ENCODE measurements around the gene TMEM17.
A peak's percentile ranks its signal among the peaks of the same experiment; 100 is the strongest.

The TMEM17 gene

DNA sequence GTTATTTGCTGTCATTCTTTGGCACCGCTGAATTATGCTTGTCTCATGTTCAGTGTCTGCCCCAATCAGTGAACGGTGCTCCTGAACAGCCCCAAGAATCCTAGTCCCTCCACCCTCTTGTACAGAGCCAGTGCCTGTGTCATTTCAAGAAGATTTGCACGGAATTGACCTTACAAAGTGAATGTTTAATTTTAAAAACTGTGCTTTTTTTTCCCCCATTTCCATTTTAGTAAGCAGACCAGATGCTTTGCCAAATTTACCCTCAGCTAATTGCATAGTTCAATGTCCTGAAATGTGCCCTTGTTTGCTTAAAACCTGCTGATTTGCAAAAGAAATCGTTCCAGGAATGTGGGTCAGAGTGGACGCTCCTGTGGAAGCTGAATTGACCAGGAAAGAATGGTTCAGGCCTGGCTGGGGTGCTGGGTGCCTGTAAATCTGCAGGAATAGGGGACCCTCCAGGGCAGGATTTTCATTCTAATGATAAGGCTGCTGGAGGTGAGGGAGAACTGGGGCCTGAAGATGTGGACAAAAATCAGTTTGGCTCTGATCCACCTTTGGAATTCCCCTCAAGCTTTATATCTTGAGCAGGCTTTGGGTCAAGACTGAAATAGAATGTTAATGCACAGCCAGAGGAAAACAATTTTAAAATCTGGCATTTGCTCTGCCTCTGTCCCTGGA lies 20.1 kb downstream of the TMEM17 start:
- TF ChIP-seq, protein P1, sequence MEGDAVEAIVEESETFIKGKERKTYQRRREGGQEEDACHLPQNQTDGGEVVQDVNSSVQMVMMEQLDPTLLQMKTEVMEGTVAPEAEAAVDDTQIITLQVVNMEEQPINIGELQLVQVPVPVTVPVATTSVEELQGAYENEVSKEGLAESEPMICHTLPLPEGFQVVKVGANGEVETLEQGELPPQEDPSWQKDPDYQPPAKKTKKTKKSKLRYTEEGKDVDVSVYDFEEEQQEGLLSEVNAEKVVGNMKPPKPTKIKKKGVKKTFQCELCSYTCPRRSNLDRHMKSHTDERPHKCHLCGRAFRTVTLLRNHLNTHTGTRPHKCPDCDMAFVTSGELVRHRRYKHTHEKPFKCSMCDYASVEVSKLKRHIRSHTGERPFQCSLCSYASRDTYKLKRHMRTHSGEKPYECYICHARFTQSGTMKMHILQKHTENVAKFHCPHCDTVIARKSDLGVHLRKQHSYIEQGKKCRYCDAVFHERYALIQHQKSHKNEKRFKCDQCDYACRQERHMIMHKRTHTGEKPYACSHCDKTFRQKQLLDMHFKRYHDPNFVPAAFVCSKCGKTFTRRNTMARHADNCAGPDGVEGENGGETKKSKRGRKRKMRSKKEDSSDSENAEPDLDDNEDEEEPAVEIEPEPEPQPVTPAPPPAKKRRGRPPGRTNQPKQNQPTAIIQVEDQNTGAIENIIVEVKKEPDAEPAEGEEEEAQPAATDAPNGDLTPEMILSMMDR (IDR thresholded peaks at IDR 0.05; ENCODE audit: control insufficient read depth, extremely low read depth, insufficient read depth) = no peak
- H3K4me3 ChIP-seq (ENCODE audit: low read depth, low read length) = no peak overlapping the region
- DNase-seq (ENCODE audit: low read depth) = no peak

DNA sequence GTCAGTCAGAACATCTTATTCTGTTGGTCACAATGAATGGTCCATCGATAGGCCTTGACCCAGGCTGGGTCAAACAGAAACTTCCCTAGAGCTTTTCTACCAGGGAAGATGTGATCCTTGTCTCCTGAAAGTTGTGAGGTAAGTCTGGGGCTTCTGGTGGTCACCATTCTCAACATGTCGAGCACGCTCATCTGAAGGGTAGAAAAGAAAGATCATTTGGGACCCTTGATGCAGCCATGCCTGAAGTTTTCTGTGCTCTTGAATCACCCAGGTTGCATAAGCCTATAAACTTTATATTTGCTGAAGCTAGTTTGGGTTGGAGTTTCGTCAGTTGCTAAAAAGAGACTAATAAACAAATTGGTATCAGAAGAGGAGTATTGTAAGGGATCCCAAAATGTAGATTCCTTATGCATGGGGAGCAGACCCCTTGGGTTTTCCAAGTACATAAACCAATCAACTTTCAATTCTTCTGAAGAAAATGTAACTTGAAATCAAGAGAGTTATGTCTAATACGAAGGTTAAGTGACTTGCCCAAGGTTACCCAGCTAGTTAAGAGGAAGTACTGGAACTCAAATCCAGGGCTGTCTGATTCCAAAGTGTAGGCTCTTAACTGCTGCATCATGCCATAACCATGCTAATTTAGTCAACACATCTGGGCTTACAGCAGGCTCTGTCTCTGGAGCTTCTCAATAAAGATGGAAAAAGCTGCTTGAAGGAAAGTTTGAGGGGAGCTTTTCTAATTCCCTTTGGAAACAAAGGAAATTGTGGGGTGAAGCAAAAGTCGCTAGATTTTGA lies 23.2 kb downstream of the TMEM17 start:
- no peak overlapping the region for H3K4me3 ChIP-seq (ENCODE audit: low read depth, low read length)
- DNase-seq (ENCODE audit: low read depth) = no peak
- TF ChIP-seq, protein P1 (IDR thresholded peaks at IDR 0.05; ENCODE audit: control insufficient read depth, extremely low read depth, insufficient read depth) = no peak

DNA sequence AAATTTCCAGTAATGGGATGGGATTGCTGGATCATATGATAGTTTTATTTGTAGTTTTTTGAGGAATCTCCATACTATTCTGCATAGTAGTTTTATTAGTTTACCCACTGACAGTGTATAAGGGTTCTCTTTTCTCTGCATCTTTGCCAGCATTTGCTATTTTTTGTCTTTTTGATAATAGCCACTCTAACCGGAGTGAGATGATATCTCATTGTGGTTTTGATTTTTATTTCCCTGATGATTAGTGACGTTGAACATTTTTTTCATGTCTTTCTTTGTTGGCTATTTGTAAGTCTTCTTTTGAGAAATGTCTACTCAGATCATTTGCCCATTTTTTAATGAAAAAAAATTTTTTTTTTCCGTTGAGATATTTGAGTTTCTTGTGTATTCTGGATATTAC lies 26.1 kb downstream of the TMEM17 start:
- no peak for DNase-seq (ENCODE audit: low read depth)
- TF ChIP-seq, protein P1 (IDR thresholded peaks at IDR 0.05; ENCODE audit: control insufficient read depth, extremely low read depth, insufficient read depth) = no peak
- H3K4me3 ChIP-seq (ENCODE audit: low read depth, low read length) = no peak overlapping the region

DNA sequence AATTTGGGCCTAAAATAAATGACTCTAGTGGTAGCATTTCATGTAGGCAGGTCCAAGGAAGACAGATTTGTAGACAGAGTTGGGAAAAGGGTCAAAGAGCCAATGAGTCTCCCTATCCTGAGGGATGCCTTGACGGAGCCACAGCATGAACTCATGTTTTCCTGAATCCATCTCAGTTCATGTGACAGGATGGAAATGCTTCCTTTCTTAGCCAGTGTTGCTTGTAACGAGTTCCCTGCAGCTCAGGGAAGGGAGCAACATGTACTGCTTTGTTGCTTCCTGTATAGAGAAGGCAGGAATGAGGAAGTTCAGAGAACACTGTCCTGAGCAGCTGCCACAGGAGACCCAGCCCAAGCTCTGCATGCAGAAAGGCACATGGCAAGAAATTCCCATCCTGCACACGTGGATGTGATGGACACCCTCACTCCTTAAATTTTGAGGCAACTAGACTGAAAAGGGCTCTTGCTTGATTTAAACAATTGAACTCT lies 27.9 kb downstream of the TMEM17 start:
- H3K4me3 ChIP-seq (ENCODE audit: low read depth, low read length) = no peak overlapping the region
- TF ChIP-seq, protein P1 (IDR thresholded peaks at IDR 0.05; ENCODE audit: control insufficient read depth, extremely low read depth, insufficient read depth) = no peak
- DNase-seq (ENCODE audit: low read depth) = peak; percentile 13

DNA sequence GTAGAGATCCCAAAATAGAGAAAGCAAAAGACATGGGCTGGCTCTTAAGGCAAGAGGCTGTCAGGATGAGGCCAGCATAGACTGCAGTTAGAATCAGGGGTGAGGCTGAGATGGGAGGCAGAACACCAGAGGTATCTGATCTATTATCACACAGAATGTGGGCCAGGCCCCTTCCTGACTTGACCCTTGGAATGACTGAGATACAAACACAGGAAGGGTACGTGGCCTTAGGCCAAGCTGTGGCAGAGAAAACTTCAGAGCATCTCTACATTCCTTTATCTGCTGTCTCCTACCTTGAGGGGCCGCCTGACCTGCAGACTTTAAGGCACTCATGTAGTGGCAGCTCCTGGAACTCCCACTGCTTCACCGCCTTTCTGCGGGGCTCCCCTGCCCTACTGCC lies 28.4 kb downstream of the TMEM17 start:
- H3K4me3 ChIP-seq (ENCODE audit: low read depth, low read length) = no peak overlapping the region
- TF ChIP-seq, protein P1 (IDR thresholded peaks at IDR 0.05; ENCODE audit: control insufficient read depth, extremely low read depth, insufficient read depth) = no peak
- no peak for DNase-seq (ENCODE audit: low read depth)

DNA sequence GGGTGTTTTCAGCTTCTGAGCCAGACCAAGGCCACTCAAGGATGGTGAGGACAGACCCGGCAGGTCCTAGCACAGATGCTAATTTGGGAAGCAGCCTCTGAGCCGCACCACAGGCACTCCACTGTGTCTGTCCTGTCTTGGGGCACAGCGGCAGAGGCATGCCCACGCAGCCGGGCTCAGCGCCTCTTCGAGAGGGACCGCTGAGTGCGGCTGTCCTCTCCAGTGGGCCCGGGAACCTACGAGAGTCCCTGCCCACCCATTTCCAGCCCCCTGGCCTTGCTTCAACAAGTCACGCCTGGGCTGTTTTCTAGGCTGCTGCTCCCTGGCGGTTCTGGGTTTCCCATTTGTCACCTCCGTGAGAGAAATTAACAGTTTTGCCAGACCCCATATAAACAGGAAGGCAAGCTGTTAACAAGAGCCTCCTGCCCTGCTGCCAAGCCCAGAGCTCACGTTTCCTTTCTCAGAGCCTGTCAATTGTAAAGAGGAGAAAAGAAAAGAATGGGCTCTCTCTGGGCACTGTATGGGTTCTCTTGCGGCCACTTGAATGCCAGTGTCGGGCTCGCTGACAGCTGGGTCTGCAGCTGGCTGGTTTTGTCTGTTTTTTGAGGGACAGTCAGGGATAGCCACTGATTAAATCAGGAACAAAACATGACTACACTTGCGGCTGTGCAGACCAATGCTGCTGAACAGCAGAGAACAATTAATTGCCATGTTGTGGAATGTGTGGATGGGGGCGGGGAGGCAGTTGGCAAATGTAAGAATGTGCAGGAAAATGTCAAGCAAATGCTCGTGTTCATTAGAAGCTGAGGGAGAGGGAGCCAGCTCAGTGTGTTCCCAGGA lies 30.6 kb downstream of the TMEM17 start:
- no peak for DNase-seq (ENCODE audit: low read depth)
- H3K4me3 ChIP-seq (ENCODE audit: low read depth, low read length) = no peak overlapping the region
- TF ChIP-seq, protein P1 (IDR thresholded peaks at IDR 0.05; ENCODE audit: control insufficient read depth, extremely low read depth, insufficient read depth) = no peak
